ENCODE data around the gene NCOA3. TPM values are rescaled to one million over a fixed set of nuclear protein-coding genes. Genes with fewer than 3 reads are reported as not detected.
"Not testable (repeated sequence)": the region's sequence is repeated elsewhere in the genome, so short reads cannot be mapped to it uniquely, and the experiment has no call there.

The NCOA3 gene
- total RNA-seq, 1 donor from 2014 or later, result 24.6 TPM

DNA sequence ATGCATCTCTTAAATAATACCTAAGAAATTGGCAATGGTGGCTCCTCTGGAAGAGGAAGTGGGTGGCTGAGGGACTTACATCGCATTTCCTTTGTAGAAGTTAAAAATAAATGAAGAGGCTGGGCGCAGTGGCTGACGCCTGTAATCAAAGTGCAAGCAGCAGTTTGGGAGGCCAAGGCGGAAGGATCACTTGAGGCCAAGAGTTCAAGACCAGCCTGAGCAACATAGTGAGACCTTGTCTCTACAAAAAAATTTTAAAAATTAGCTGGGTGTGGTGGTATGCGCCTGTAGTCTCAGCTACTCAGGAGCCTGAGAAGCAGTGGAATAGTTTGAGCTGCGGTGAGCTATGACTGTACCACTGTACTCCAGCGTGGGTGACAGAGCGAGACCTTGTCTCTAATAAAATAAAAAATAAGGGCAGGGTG, 12.2 kb upstream of the NCOA3 start:
- TF ChIP-seq, protein P1, sequence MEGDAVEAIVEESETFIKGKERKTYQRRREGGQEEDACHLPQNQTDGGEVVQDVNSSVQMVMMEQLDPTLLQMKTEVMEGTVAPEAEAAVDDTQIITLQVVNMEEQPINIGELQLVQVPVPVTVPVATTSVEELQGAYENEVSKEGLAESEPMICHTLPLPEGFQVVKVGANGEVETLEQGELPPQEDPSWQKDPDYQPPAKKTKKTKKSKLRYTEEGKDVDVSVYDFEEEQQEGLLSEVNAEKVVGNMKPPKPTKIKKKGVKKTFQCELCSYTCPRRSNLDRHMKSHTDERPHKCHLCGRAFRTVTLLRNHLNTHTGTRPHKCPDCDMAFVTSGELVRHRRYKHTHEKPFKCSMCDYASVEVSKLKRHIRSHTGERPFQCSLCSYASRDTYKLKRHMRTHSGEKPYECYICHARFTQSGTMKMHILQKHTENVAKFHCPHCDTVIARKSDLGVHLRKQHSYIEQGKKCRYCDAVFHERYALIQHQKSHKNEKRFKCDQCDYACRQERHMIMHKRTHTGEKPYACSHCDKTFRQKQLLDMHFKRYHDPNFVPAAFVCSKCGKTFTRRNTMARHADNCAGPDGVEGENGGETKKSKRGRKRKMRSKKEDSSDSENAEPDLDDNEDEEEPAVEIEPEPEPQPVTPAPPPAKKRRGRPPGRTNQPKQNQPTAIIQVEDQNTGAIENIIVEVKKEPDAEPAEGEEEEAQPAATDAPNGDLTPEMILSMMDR (IDR thresholded peaks at IDR 0.05; ENCODE audit: partially characterized antibody, unreplicated experiment), result no peak
- no peaks in the 10 kb centered on the region for H3K36me3 Mint-ChIP-seq (ENCODE audit: unreplicated experiment)
- H3K4me3 Mint-ChIP-seq (ENCODE audit: unreplicated experiment), result no peak overlapping the region
- H3K27ac Mint-ChIP-seq (ENCODE audit: unreplicated experiment), result no peak overlapping the region
- no peaks in the 10 kb centered on the region for H3K9me3 Mint-ChIP-seq (ENCODE audit: unreplicated experiment)
- DNase-seq, result no peak
- H3K27me3 Mint-ChIP-seq (ENCODE audit: unreplicated experiment), result no peaks in the 10 kb centered on the region
- H3K4me1 Mint-ChIP-seq (ENCODE audit: low read depth, unreplicated experiment), result peaks cover 3% of the 10 kb centered on the region

DNA sequence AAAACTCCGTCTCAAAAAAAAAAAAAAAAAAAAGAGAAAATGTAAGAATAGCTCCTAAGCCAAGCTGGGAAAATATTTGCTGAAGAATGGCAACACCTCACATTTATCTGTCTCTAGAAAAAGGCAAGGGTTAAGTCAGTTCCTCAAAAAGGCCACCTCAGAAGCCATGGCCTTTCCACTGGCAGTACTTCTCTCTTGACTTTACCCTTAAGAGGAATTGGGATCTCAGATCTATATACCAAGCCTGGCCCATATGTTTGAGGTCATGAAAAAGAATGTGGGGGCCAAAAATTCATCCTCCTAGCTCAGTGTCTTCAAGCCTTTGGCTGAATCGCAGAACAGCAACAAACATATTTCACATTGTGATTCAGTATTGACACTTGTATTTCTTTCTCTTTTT, 10.9 kb upstream of the NCOA3 start:
- peaks cover 3% of the 10 kb centered on the region for H3K4me1 Mint-ChIP-seq (ENCODE audit: low read depth, unreplicated experiment)
- no peak overlapping the region for H3K4me3 Mint-ChIP-seq (ENCODE audit: unreplicated experiment)
- no peaks in the 10 kb centered on the region for H3K27me3 Mint-ChIP-seq (ENCODE audit: unreplicated experiment)
- DNase-seq, result no peak
- TF ChIP-seq, protein P1 (IDR thresholded peaks at IDR 0.05; ENCODE audit: partially characterized antibody, unreplicated experiment), result no peak
- H3K36me3 Mint-ChIP-seq (ENCODE audit: unreplicated experiment), result no peaks in the 10 kb centered on the region
- H3K27ac Mint-ChIP-seq (ENCODE audit: unreplicated experiment), result no peak overlapping the region
- H3K9me3 Mint-ChIP-seq (ENCODE audit: unreplicated experiment), result no peaks in the 10 kb centered on the region

DNA sequence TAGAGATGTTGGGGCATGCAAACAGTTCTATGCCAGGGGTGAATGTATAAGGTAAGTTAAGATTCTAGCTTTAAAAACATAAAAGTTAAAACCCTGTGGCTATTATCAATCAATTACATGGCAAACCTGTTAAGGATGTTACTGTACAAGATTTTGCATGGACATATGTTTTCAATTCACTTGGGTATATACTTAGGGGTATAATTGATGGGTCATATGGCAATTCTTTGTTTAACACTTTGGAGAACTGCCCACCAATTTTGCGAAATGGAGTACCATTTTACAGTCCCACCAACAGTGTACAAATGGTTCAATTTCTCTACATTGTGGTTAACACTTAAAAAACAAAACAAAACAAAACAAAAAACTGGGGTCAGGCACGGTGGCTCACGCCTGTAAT, 9.4 kb upstream of the NCOA3 start:
- Mint-ChIP-seq H3K9me3 (ENCODE audit: unreplicated experiment) (no peaks in the 10 kb centered on the region), H3K27me3 (ENCODE audit: unreplicated experiment) (no peaks in the 10 kb centered on the region), H3K4me1 (ENCODE audit: low read depth, unreplicated experiment) (peaks cover 3% of the 10 kb centered on the region), H3K36me3 (ENCODE audit: unreplicated experiment) (no peaks in the 10 kb centered on the region), H3K27ac (ENCODE audit: unreplicated experiment) (no peak overlapping the region), H3K4me3 (ENCODE audit: unreplicated experiment) (no peak overlapping the region)
- TF ChIP-seq, protein P1 (IDR thresholded peaks at IDR 0.05; ENCODE audit: partially characterized antibody, unreplicated experiment), result no peak
- no peak for DNase-seq

DNA sequence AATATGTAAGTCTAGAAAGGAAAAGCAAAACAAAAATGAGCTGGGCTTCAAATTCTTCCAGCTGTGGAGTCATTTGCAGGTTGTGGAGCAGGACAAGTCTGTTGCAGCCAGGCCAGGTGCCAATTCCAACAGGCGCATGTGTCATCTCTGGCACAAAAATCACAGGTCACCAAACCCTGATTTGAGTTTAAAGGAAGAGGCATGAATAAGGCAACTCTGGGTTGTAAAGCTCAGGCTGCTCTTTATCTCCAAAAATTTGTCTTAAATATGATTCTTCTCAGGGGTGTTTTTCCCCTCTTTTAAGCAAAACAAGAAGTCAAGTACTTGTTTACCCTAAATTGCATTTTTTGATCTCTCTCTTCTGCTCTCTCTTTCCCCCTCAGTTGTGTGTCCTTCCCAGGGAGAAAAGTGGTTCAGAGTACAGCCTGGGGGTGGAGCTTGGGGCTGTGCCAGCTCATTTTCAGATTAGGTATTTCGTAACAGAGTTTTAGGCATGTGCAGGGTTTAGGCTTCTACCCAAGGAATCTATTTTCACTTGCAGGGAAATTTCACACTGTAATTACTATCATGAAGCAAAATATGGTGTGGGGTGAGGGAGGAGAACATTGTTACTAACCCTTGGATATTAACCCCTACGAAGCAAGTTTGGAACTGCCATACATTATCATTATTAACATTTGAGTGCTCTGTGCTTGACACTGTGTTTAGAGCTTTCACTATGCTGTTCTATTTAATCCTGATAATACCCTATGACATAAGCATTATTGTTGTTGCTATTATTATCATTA, 8.3 kb upstream of the NCOA3 start:
- no peak for DNase-seq
- peaks cover 1% of the 10 kb centered on the region for H3K27me3 Mint-ChIP-seq (ENCODE audit: unreplicated experiment)
- H3K27ac Mint-ChIP-seq (ENCODE audit: unreplicated experiment), result no peak overlapping the region
- no peaks in the 10 kb centered on the region for H3K36me3 Mint-ChIP-seq (ENCODE audit: unreplicated experiment)
- TF ChIP-seq, protein P1 (IDR thresholded peaks at IDR 0.05; ENCODE audit: partially characterized antibody, unreplicated experiment), result no peak
- H3K4me1 Mint-ChIP-seq (ENCODE audit: low read depth, unreplicated experiment), result peaks cover 3% of the 10 kb centered on the region
- H3K4me3 Mint-ChIP-seq (ENCODE audit: unreplicated experiment), result no peak overlapping the region
- no peaks in the 10 kb centered on the region for H3K9me3 Mint-ChIP-seq (ENCODE audit: unreplicated experiment)

DNA sequence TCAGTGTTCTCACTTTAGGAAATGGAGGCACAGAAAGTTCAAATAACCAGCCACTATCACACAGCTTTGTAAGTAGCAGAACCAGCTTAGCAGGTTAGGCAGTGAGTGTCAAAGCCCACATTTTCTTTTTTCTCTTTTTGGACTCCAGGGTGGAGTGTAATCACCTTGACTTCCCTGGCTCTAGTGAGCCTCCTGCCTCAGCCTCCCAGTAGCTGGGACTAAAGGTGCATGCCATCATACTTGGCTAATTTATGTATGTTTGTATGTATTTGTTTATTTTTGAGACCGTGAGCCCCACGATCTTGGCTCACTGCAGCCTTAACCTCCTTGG, 7.8 kb upstream of the NCOA3 start:
- no peak for DNase-seq
- Mint-ChIP-seq H3K27ac (ENCODE audit: unreplicated experiment) (no peak overlapping the region), H3K36me3 (ENCODE audit: unreplicated experiment) (no peaks in the 10 kb centered on the region), H3K27me3 (ENCODE audit: unreplicated experiment) (peaks cover 3% of the 10 kb centered on the region), H3K4me1 (ENCODE audit: low read depth, unreplicated experiment) (peaks cover 3% of the 10 kb centered on the region), H3K9me3 (ENCODE audit: unreplicated experiment) (no peaks in the 10 kb centered on the region), H3K4me3 (ENCODE audit: unreplicated experiment) (no peak overlapping the region)
- TF ChIP-seq, protein P1 (IDR thresholded peaks at IDR 0.05; ENCODE audit: partially characterized antibody, unreplicated experiment), result no peak

DNA sequence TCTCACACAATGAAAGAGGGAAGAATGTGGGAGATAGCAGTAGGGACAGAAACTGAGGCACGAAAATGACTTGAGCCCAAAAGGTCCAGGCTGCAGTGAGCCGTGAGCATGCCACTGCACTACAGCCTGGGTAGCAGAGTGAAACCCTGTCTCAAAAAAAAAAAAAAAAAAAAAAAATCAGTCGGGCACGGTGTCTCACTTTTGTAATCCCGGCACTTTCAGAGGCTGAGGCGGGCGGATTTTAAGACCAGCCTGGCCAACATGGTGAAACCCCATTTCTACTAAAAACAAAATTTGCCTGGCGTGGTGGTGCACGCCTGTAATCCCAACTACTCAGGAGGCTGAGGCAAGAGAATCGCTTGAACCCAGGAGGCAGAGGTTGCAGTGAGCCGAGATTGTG, 7.1 kb upstream of the NCOA3 start:
- DNase-seq; H3K9me3 Mint-ChIP-seq (ENCODE audit: unreplicated experiment); H3K4me1 Mint-ChIP-seq (ENCODE audit: low read depth, unreplicated experiment); H3K27ac Mint-ChIP-seq (ENCODE audit: unreplicated experiment); H3K36me3 Mint-ChIP-seq (ENCODE audit: unreplicated experiment); H3K27me3 Mint-ChIP-seq (ENCODE audit: unreplicated experiment); H3K4me3 Mint-ChIP-seq (ENCODE audit: unreplicated experiment): not testable (repeated sequence)

All from glutamatergic neuron (in vitro differentiated cells).